D721Med (cell line): ENCODE measurements around the gene DARS2.
"Not testable (repeated sequence)": the region's sequence is repeated elsewhere in the genome, so short reads cannot be mapped to it uniquely, and the experiment has no call there.

Experiments
- DNase-seq: peaks from one replicate; pipeline ENCODE4 v3.0.0; 2011; ENCODE audit warnings: low spot score; ENCODE audit not compliant: insufficient read length
- FAIRE-seq: peaks from 2 replicates; lab custom pipeline; 2011; peaks lifted over from hg19 to GRCh38; lab: Jason Lieb, UNC
- CTCF ChIP-seq: IDR thresholded peaks from 2 replicates; pipeline ENCODE4 v1.5.1; 2012; ENCODE audit warnings: mild to moderate bottlenecking, control low read depth; ENCODE audit not compliant: insufficient read depth; ENCODE audit errors: missing control alignments

Gene DARS2

GRCh38 chr1:173853074-173853473 lies 28.6 kb downstream of the DARS2 start:
- FAIRE-seq (no peak), DNase-seq (no peak)
- TF ChIP-seq CTCF = no peak

- no peak for FAIRE-seq
- no peak for DNase-seq
- TF ChIP-seq CTCF = no peak
These were observed 31.5 kb downstream of the DARS2 start for GRCh38 chr1:173856014-173856413.

GRCh38 chr1:173856903-173857302 lies 32.4 kb downstream of the DARS2 start:
- FAIRE-seq (no peak), DNase-seq (no peak)
- no peak for TF ChIP-seq CTCF

GRCh38 chr1:173857363-173857917 lies 33.0 kb downstream of the DARS2 start:
- no peak for DNase-seq
- FAIRE-seq = no peak
- no peak for TF ChIP-seq CTCF

GRCh38 chr1:173859547-173859946 lies 35.1 kb downstream of the DARS2 start:
- DNase-seq, FAIRE-seq: not testable (repeated sequence)

- FAIRE-seq = no peak
- DNase-seq = no peak
- TF ChIP-seq CTCF = no peak
These were observed 35.6 kb downstream of the DARS2 start for GRCh38 chr1:173860065-173860464.

- no peak for FAIRE-seq
- DNase-seq = no peak
- no peak for TF ChIP-seq CTCF
These were observed 37.3 kb downstream of the DARS2 start for GRCh38 chr1:173861731-173862145.

- DNase-seq, FAIRE-seq: not testable (repeated sequence)
These were observed 37.8 kb downstream of the DARS2 start for GRCh38 chr1:173862146-173862768.
